GM18909 (cell line): ENCODE results near the gene MYLK3.

Experiments
- ATAC-seq: cut with Tn5 transposase; IDR thresholded peaks from one replicate; pipeline ENCODE4 v1.9.1; 2021; ENCODE audit warnings: mild to moderate bottlenecking; ENCODE audit not compliant: unreplicated experiment, poor library complexity

The MYLK3 gene

GRCh38 chr16:46729326-46729995 lies 18.7 kb downstream of the MYLK3 start:
- ATAC-seq = no peak

- no peak for ATAC-seq
Observed at GRCh38 chr16:46728806-46729205, 19.3 kb downstream of the MYLK3 start.

- no peak for ATAC-seq
Observed at GRCh38 chr16:46727630-46728029, 20.5 kb downstream of the MYLK3 start.

GRCh38 chr16:46727184-46727583 lies 21.0 kb downstream of the MYLK3 start:
- no peak for ATAC-seq

GRCh38 chr16:46721885-46722284 lies 26.3 kb downstream of the MYLK3 start:
- no peak for ATAC-seq

- no peak for ATAC-seq
Observed at GRCh38 chr16:46720619-46721018, 27.5 kb downstream of the MYLK3 start.

GRCh38 chr16:46719528-46719927 lies 28.6 kb downstream of the MYLK3 start:
- no peak for ATAC-seq

- no peak for ATAC-seq
Observed at GRCh38 chr16:46718214-46718613, 29.9 kb downstream of the MYLK3 start.

GRCh38 chr16:46717692-46718091 lies 30.5 kb downstream of the MYLK3 start:
- no peak for ATAC-seq

GRCh38 chr16:46715769-46716305 lies 32.3 kb downstream of the MYLK3 start:
- ATAC-seq = no peak

- no peak for ATAC-seq
Observed at GRCh38 chr16:46714797-46715591, 33.1 kb downstream of the MYLK3 start.

GRCh38 chr16:46713634-46714033 lies 34.5 kb downstream of the MYLK3 start:
- no peak for ATAC-seq

- no peak for ATAC-seq
Observed at GRCh38 chr16:46712911-46713310, 35.2 kb downstream of the MYLK3 start.

GRCh38 chr16:46711106-46712058 lies 36.8 kb downstream of the MYLK3 start:
- ATAC-seq = no peak

GRCh38 chr16:46709469-46710005 lies 38.6 kb downstream of the MYLK3 start:
- no peak for ATAC-seq

GRCh38 chr16:46706642-46707041 lies 41.5 kb downstream of the MYLK3 start:
- ATAC-seq = no peak

GRCh38 chr16:46702030-46702429 lies 46.1 kb downstream of the MYLK3 start:
- ATAC-seq = no peak

- no peak for ATAC-seq
Observed at GRCh38 chr16:46701615-46702014, 46.5 kb downstream of the MYLK3 start.

GRCh38 chr16:46700048-46700447 lies 48.1 kb downstream of the MYLK3 start:
- ATAC-seq = no peak

GRCh38 chr16:46696957-46697356 lies 51.2 kb downstream of the MYLK3 start:
- no peak for ATAC-seq
